K562 (cell line): Measurements from ENCODE around the gene WASL. TPM values are rescaled to one million over a fixed set of nuclear protein-coding genes. Genes with fewer than 3 reads are reported as not detected.

Experiments used
- ATAC-seq: fragments of 200-7000 bp; cut with Tn5 transposase; 3 replicates; pipeline ENCODE4 v1.9.1; 2020; ENCODE audit warnings: moderate library complexity
- BruUV-seq: library from RNA; stranded (reverse); fragments of 400-500 nt; replicated peaks from 2 replicates; lab custom pipeline; 2021; lab: Mats Ljungman, UMichigan
- CTCF ChIA-PET: fragments of 300-600 bp; formaldehyde crosslinking; extraction: SDS; loops from one replicate; lab custom pipeline; 2021; ENCODE audit warnings: low intra/inter-chr PET ratio; lab: Yijun Ruan, JAX
- POLR2A ChIA-PET: fragments of 300-600, 350-650 bp; sonication (Branson Sonifier 250); formaldehyde crosslinking; extraction: SDS; loops from one replicate; lab custom pipeline; 2021; ENCODE audit warnings: antibody characterized with exemption, inconsistent platforms; lab: Yijun Ruan, JAX
- DNase-seq, 4 experiments: peaks; one replicate each; pipeline versions ENCODE4 v3.0.0 to v3.0.0-alpha.2; 2011 to 2018; ENCODE audit warnings: low spot score in 3 of 4, mixed read lengths in 3 of 4; ENCODE audit errors: extremely low read depth in 1 of 4
- FAIRE-seq: peaks from 2 replicates; lab custom pipeline; 2011; peaks lifted over from hg19 to GRCh38; lab: Jason Lieb, UNC
- H2AFZ ChIP-seq: 2 replicates; pipeline ENCODE4 v1.6.0; 2011; ENCODE audit warnings: low read depth, low read length, control low read depth, inconsistent platforms
- H3K27ac ChIP-seq: fragments of 200-600 bp; 3 replicates; pipeline ENCODE4 v1.8.0; 2011; ENCODE audit warnings: low read depth, mild to moderate bottlenecking, control low read depth, inconsistent platforms, low read length, moderate library complexity, mixed read lengths; ENCODE audit errors: extremely low read depth
- H3K27me3 ChIP-seq, 2 experiments: fragments of 300-600 bp in 1 of 2; 2 replicates in 1 of 2; 3 replicates in 1 of 2; pipeline versions ENCODE4 v1.6.0 to v1.8.0; 2011; ENCODE audit warnings: inconsistent platforms in 2 of 2, low read length in 2 of 2, mild to moderate bottlenecking in 1 of 2, mixed read lengths in 1 of 2, moderate library complexity in 1 of 2; ENCODE audit not compliant: control insufficient read depth in 2 of 2, insufficient read depth in 2 of 2
- H3K36me3 ChIP-seq: fragments of 300-600 bp; 3 replicates; pipeline ENCODE4 v1.8.0; 2011; ENCODE audit warnings: mild to moderate bottlenecking, low read length, inconsistent platforms; ENCODE audit not compliant: control insufficient read depth, insufficient read depth
- H3K4me1 ChIP-seq, 2 experiments: fragments of 200-600 bp in 1 of 2; replicated peaks in 1 of 2; 2 replicates in 1 of 2; 3 replicates in 1 of 2; pipeline versions ENCODE4 v1.5.1 to v1.8.0; 2011; ENCODE audit warnings: inconsistent platforms in 2 of 2, low read length in 2 of 2, mild to moderate bottlenecking in 1 of 2, mixed read lengths in 1 of 2, moderate library complexity in 1 of 2; ENCODE audit not compliant: control insufficient read depth in 2 of 2, insufficient read depth in 2 of 2
- H3K4me2 ChIP-seq: 2 replicates; pipeline ENCODE4 v1.6.1; 2011; ENCODE audit warnings: low read length, control low read depth, inconsistent platforms, mixed read lengths; ENCODE audit not compliant: insufficient read depth
- H3K4me3 ChIP-seq: fragments of 200-600 bp; sonication (generic), shearing (Covaris generic); 2 replicates; pipeline ENCODE4 v1.5.1; 2016; ENCODE audit warnings: control low read depth, inconsistent platforms
- H3K79me2 ChIP-seq: fragments of 200-600 bp; 3 replicates; pipeline ENCODE4 v1.8.0; 2011; ENCODE audit warnings: low read length, inconsistent platforms; ENCODE audit not compliant: control insufficient read depth, insufficient read depth
- H3K9ac ChIP-seq, 2 experiments: 2 replicates each; pipeline versions ENCODE4 v1.6.0 to v1.6.1; 2011; ENCODE audit warnings: low read depth in 2 of 2, low read length in 2 of 2, control low read depth in 1 of 2, inconsistent platforms in 1 of 2, mild to moderate bottlenecking in 1 of 2, mixed read lengths in 1 of 2; ENCODE audit not compliant: insufficient read depth in 1 of 2
- H3K9me1 ChIP-seq: one replicate; pipeline ENCODE4 v1.6.0; 2011; ENCODE audit warnings: inconsistent platforms, mild to moderate bottlenecking, low read length, moderate library complexity; ENCODE audit not compliant: control insufficient read depth, insufficient read depth
- H3K9me3 ChIP-seq: replicated peaks from 2 replicates; pipeline ENCODE4 v1.5.1; 2011; ENCODE audit warnings: low read depth, low read length, inconsistent platforms; ENCODE audit not compliant: control insufficient read depth, insufficient read depth
- H4K20me1 ChIP-seq: replicated peaks from 2 replicates; pipeline ENCODE4 v1.6.1; 2011; ENCODE audit warnings: low read length, inconsistent platforms, mixed read lengths; ENCODE audit not compliant: control insufficient read depth, insufficient read depth
- ATF7 ChIP-seq: fragments of 450-650 bp; IDR thresholded peaks from 2 replicates; pipeline ENCODE4 v1.7.1; 2014; ENCODE audit warnings: mild to moderate bottlenecking, moderate library complexity
- C11orf30 ChIP-seq: fragments of 450-650 bp; IDR thresholded peaks from 2 replicates; pipeline ENCODE4 v1.6.1; 2016; ENCODE audit warnings: low read depth, mild to moderate bottlenecking
- FOXA3 ChIP-seq, 2 experiments: fragments of 450-650 bp in 1 of 2; sonication (generic) in 1 of 2; formaldehyde crosslinking; IDR thresholded peaks in 1 of 2; conservative IDR thresholded peaks in 1 of 2; 2 replicates each; pipeline versions ENCODE4 v1.4.0 to v1.8.0; 2020 to 2022; ENCODE audit warnings: mild to moderate bottlenecking in 2 of 2, missing genetic modification reagents in 1 of 2
- RBM14 ChIP-seq: fragments of 200-400 bp; formaldehyde crosslinking; IDR thresholded peaks from 2 replicates; pipeline ENCODE4 v1.6.1; 2018; ENCODE audit warnings: low read depth, mild to moderate bottlenecking, low read length, moderate library complexity, borderline replicate concordance; ENCODE audit not compliant: insufficient read depth
- SIRT6 ChIP-seq: IDR thresholded peaks from one replicate; pipeline ENCODE4 v1.6.1; 2012; ENCODE audit warnings: low read depth, mild to moderate bottlenecking, control low read depth, inconsistent platforms, low read length, moderate library complexity
- TEAD2 ChIP-seq: fragments of 450-650 bp; IDR thresholded peaks from 2 replicates; pipeline ENCODE4 v1.6.1; 2016; ENCODE audit warnings: missing genetic modification characterization, control low read depth, missing compliant biosample characterization
- U2AF1 ChIP-seq: fragments of 200-400 bp; formaldehyde crosslinking; optimal IDR thresholded peaks from 2 replicates; pipeline ENCODE3; 2017; ENCODE audit warnings: mild to moderate bottlenecking, low read depth, low read length, moderate library complexity
- XRCC5 ChIP-seq: fragments of 200-400 bp; formaldehyde crosslinking; IDR thresholded peaks from 2 replicates; pipeline ENCODE4 v1.6.1; 2017; ENCODE audit warnings: low read depth, mild to moderate bottlenecking, low read length
- ZNF23 ChIP-seq: fragments of 250-450 bp; sonication (Bioruptor Pico); IDR thresholded peaks from 2 replicates; pipeline ENCODE4 v1.4.0; 2020; ENCODE audit warnings: mild to moderate bottlenecking
- ZNF280B ChIP-seq: fragments of 250-450 bp; sonication (Bioruptor Pico); IDR thresholded peaks from 2 replicates; pipeline ENCODE4 v1.5.1; 2021; ENCODE audit warnings: mild to moderate bottlenecking
- ZNF717 ChIP-seq: fragments of 250-450 bp; sonication (Bioruptor Pico); IDR thresholded peaks from 2 replicates; pipeline ENCODE4 v1.5.0; 2021
- ZNF79 ChIP-seq: fragments of 250-450 bp; sonication (Bioruptor Pico); IDR thresholded peaks from 2 replicates; pipeline ENCODE4 v1.4.0; 2020; ENCODE audit warnings: low read depth, mild to moderate bottlenecking, moderate library complexity
- WGBS: fragments of 100-300 bp; shearing (Covaris generic); methylation state at CpG from one replicate; pipeline ENCODE4 v1.1.6; 2016; ENCODE audit warnings: low coverage, mixed read lengths; ENCODE audit not compliant: insufficient coverage; ENCODE audit errors: missing lambda C conversion rate; 5-methylcytosine and 5-hydroxymethylcytosine counted together
- in situ Hi-C: fragments of 300-500 bp; cut with MboI; formaldehyde crosslinking; loops from 4 replicates; pipeline ENCODE4 v1.15.0; 2018; ENCODE audit warnings: inconsistent platforms, mixed read lengths
- intact Hi-C: fragments of 100-400 bp; cut with micrococcal nuclease; formaldehyde crosslinking; loops from 2 replicates; pipeline ENCODE4 v1.14.2; 2022
- polyA plus RNA-seq, 8 experiments: library from polyadenylated mRNA; depleted of rRNA in 4 of 8; stranded (reverse) in 5 of 8; unstranded in 3 of 8; fragments of >200 nt; fragmentation: Nextera tagmentation in 2 of 8; fragmentation: Illumina TruSeq in 1 of 8; extraction: Ambion mirVana in 2 of 8; extraction: Trizol in 1 of 8; gene quantifications; 2 replicates each; pipeline versions ENCODE4 v1.2.1 to v1.2.3, GENCODE V29; 2011 to 2014; ENCODE audit warnings: inconsistent platforms in 1 of 8, missing spikeins in 1 of 8
- total RNA-seq, 7 experiments: library from RNA; depleted of rRNA in 6 of 7; stranded (reverse); fragments of >200 nt in 6 of 7; fragmentation: Illumina TruSeq in 2 of 7; extraction: Trizol in 2 of 7; gene quantifications; 2 replicates each; pipeline versions ENCODE4 v1.2.1 to v1.2.3, GENCODE V29; 2011 to 2021; ENCODE audit warnings: low replicate concordance in 1 of 7
- TF ChIP-seq, protein P1 (sequence below), 3 experiments: IDR thresholded peaks in 2 of 3; conservative IDR thresholded peaks in 1 of 3; 2 replicates each; pipeline ENCODE4 v1.5.1; 2011 to 2012; ENCODE audit warnings: low read length in 3 of 3, mild to moderate bottlenecking in 3 of 3, control low read depth in 2 of 3, improper control_type of control experiment in 1 of 3, inconsistent platforms in 1 of 3, low read depth in 1 of 3, mixed read lengths in 1 of 3, moderate library complexity in 1 of 3; ENCODE audit not compliant: insufficient read depth in 2 of 3

WASL gene
- total and polyA plus RNA-seq, 9 of the 15 experiments (the other 6 are each of a cell fraction or from before 2014, with no cell fraction given), result 3.2 to 13.9 (median 8.3) TPM

GRCh38 chr7:123797673-123798531, 49.1 kb upstream of the WASL start:
- 5% methylated on average over 2 of the region's 2 CpGs for WGBS
- no TSS peak for BruUV-seq
- H3K36me3 ChIP-seq, result no peaks in the 10 kb centered on the region
- H3K9me1 ChIP-seq, result no peaks in the 10 kb centered on the region
- FAIRE-seq, result no peak
- no peak overlapping the region for H3K4me2 ChIP-seq
- no peak overlapping the region for H3K4me3 ChIP-seq
- H3K9me3 ChIP-seq, result no peaks in the 10 kb centered on the region
- intact Hi-C loops, result loop anchor here (1.0 to 2.0 kb wide), 4 partner anchors 67 to 987 kb away; no protein-coding TSS in a partner anchor
- ChIA-PET CTCF (interaction anchor here (0.6 to 1.5 kb wide), 3 partner anchors 67 to 987 kb away, joined by 3 to 10 read pairs (median 9); no protein-coding TSS in a partner anchor), POLR2A (interaction anchor here (0.8 to 1.3 kb wide), 2 partner anchors 8 to 11 kb away, joined by 3 to 4 read pairs; no protein-coding TSS in a partner anchor)
- H4K20me1 ChIP-seq, result no peaks in the 10 kb centered on the region
- no peak overlapping the region for H3K9ac ChIP-seq
- peak; percentile 78 for ATAC-seq
- H3K27ac ChIP-seq, result no peak overlapping the region
- peaks cover 0 to 13% of the 10 kb centered on the region in 2 experiments; a peak in 1 of 5 replicates for H3K4me1 ChIP-seq
- 0 out of 2 replicates have a peak overlapping the region, but pooled peaks have one; percentile 6 for H2AFZ ChIP-seq
- in situ Hi-C loops, result no loop called here
- DNase-seq, result peak in 3 of 4 experiments; percentile 27 to 59 (median 28)
- H3K79me2 ChIP-seq, result no peaks in the 10 kb centered on the region
- H3K27me3 ChIP-seq, result no peaks in the 10 kb centered on the region
- TF ChIP-seq ZNF79 (CRISPR knock-in tag) (0 out of 2 replicates have a peak, but pooled peaks have one; percentile 11), FOXA3 (CRISPR knock-in tag; conservative IDR thresholded peaks at IDR 0.05 in 1 of 2, IDR thresholded peaks at IDR 0.05 in 1 of 2) (peak in 1 of 2 experiments; percentile 90; a peak in 2 of 4 replicates), XRCC5 (no peak), U2AF1 (no peak), TEAD2 (tag) (0 out of 2 replicates have a peak, but pooled peaks have one; percentile 6), ZNF280B (no peak), ZNF23 (CRISPR knock-in tag) (no peak), RBM14 (no peak), ATF7 (0 out of 2 replicates have a peak, but pooled peaks have one; percentile 40), C11orf30 (peak; percentile 73; the same call in 1 of the 2 replicates), SIRT6 (no peak), ZNF717 (CRISPR knock-in tag) (no peak)
- TF ChIP-seq, protein P1, sequence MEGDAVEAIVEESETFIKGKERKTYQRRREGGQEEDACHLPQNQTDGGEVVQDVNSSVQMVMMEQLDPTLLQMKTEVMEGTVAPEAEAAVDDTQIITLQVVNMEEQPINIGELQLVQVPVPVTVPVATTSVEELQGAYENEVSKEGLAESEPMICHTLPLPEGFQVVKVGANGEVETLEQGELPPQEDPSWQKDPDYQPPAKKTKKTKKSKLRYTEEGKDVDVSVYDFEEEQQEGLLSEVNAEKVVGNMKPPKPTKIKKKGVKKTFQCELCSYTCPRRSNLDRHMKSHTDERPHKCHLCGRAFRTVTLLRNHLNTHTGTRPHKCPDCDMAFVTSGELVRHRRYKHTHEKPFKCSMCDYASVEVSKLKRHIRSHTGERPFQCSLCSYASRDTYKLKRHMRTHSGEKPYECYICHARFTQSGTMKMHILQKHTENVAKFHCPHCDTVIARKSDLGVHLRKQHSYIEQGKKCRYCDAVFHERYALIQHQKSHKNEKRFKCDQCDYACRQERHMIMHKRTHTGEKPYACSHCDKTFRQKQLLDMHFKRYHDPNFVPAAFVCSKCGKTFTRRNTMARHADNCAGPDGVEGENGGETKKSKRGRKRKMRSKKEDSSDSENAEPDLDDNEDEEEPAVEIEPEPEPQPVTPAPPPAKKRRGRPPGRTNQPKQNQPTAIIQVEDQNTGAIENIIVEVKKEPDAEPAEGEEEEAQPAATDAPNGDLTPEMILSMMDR (IDR thresholded peaks at IDR 0.05 in 2 of 3, conservative IDR thresholded peaks at IDR 0.05 in 1 of 3; ENCODE audit: insufficient read depth in 2 of 3, low read depth in 1 of 3, low read length in 3 of 3), result peak; percentile 42 to 80 (median 45); a peak in 4 of 6 replicates
